Neutrophil (primary cell): ENCODE measurements around the gene ACOT13.

Source experiments
- H3K27ac ChIP-seq: fragments of 200-600 bp; sonication (generic); 2 replicates; pipeline ENCODE4 v1.5.1; 2016; ENCODE audit warnings: mild to moderate bottlenecking, moderate library complexity
- H3K27me3 ChIP-seq: fragments of 200-600 bp; sonication (generic); 2 replicates; pipeline ENCODE4 v1.6.0; 2016; ENCODE audit warnings: mild to moderate bottlenecking
- H3K36me3 ChIP-seq: fragments of 200-600 bp; sonication (generic); 2 replicates; pipeline ENCODE4 v1.5.1; 2017
- H3K4me1 ChIP-seq, 2 experiments: fragments of 200-600 bp in 1 of 2; sonication (generic) in 1 of 2; 1 replicate in 1 of 2; 2 replicates in 1 of 2; pipeline versions ENCODE4 v1.5.1 to v1.6.1; 2013 to 2016; ENCODE audit warnings: low read depth in 1 of 2, low read length in 1 of 2, mild to moderate bottlenecking in 1 of 2, moderate library complexity in 1 of 2; ENCODE audit not compliant: control insufficient read depth in 1 of 2, insufficient read depth in 1 of 2
- H3K4me3 ChIP-seq, 2 experiments: fragments of 200-600 bp in 1 of 2; sonication (generic) in 1 of 2; 1 replicate in 1 of 2; 2 replicates in 1 of 2; pipeline ENCODE4 v1.5.1; 2013 to 2016; ENCODE audit warnings: low read depth in 1 of 2, low read length in 1 of 2, mild to moderate bottlenecking in 1 of 2, moderate library complexity in 1 of 2
- H3K9me3 ChIP-seq: fragments of 200-600 bp; sonication (generic); 2 replicates; pipeline ENCODE4 v1.5.1; 2016
- TF ChIP-seq, protein P1 (sequence below): fragments of 200-600 bp; sonication (generic); IDR thresholded peaks from 2 replicates; pipeline ENCODE4 v1.5.1; 2016; ENCODE audit warnings: antibody characterized with exemption

The ACOT13 gene

DNA sequence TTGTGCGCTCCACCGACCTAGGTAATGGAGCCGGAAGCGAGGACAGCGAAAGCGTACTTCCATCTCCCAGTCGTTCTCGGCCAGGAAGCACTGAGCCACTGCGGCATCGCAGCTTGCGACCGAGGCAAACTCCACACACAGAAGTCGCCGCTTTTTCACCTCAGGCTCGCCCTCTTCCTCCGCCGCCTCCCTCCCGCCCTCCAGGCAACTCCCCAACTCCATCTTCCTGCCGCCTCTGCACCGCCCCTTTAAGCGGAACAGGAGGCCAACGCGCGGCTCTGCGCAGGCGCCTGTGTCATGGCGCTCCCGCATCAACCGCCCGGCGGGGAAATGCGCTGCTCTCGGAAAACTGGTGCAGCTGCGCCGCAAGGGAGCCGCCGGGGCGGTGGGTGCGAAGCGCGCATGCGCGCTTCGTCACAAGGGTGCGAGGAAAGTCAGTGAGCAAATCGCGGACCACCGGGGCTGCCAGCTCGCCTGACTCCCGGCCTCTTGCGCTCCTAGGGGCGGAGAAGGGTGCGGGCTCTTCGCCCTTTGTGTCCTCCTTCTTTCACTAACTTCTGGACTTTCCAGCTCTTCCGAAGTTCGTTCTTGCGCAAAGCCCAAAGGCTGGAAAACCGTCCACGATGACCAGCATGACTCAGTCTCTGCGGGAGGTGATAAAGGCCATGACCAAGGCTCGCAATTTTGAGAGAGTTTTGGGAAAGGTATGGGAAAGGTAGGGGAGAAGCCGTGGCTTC, at the start of gene ACOT13, which contains the start of gene TDP2:
TSS of gene ACOT13 (plus strand) at position 437 of the 737 bp plus-strand sequence. CDS start at position 624, 187 bp downstream.
TSS of gene TDP2 (minus strand) at position 259 of the 737 bp plus-strand sequence. CDS start at position 222, 37 bp downstream.
- TF ChIP-seq, protein P1, sequence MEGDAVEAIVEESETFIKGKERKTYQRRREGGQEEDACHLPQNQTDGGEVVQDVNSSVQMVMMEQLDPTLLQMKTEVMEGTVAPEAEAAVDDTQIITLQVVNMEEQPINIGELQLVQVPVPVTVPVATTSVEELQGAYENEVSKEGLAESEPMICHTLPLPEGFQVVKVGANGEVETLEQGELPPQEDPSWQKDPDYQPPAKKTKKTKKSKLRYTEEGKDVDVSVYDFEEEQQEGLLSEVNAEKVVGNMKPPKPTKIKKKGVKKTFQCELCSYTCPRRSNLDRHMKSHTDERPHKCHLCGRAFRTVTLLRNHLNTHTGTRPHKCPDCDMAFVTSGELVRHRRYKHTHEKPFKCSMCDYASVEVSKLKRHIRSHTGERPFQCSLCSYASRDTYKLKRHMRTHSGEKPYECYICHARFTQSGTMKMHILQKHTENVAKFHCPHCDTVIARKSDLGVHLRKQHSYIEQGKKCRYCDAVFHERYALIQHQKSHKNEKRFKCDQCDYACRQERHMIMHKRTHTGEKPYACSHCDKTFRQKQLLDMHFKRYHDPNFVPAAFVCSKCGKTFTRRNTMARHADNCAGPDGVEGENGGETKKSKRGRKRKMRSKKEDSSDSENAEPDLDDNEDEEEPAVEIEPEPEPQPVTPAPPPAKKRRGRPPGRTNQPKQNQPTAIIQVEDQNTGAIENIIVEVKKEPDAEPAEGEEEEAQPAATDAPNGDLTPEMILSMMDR: peak; percentile 81
- Histone ChIP-seq H3K4me3 (peak within 1 kb of the TSS; percentile 79 to 98), H3K27ac (peak within 1 kb of the TSS; percentile 95), H3K36me3 (peaks cover 31% of the 10 kb centered on the region), H3K9me3 (no peaks in the 10 kb centered on the region), H3K4me1 (peaks cover 33 to 38% of the 10 kb centered on the region in 2 experiments), H3K27me3 (no peaks in the 10 kb centered on the region)

DNA sequence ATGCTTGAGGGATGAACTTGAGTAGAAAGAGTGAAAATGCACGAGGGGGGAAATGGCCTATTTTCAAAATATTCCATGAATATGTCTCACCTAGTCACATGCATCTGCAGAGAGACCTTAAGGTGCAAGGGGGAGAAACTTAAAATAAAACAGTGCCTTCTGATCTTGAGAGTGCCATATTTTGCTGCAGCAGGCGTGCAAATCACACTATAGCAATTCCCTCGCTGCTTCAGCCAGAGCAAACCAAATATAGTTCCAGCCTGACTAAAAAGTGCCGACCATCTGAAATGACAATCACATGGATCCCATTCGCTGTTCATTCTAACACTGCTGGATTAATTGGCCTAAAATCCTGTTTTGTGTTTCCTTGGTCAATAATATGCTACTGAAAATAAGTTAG, 47.2 kb upstream of the ACOT13 start:
- no peak overlapping the region for H3K4me3 ChIP-seq
- peaks cover 14% of the 10 kb centered on the region for H3K27me3 ChIP-seq
- no peaks in the 10 kb centered on the region for H3K4me1 ChIP-seq
- TF ChIP-seq, protein P1: no peak
- H3K36me3 ChIP-seq: no peaks in the 10 kb centered on the region
- H3K9me3 ChIP-seq: no peaks in the 10 kb centered on the region
- no peak overlapping the region for H3K27ac ChIP-seq

DNA sequence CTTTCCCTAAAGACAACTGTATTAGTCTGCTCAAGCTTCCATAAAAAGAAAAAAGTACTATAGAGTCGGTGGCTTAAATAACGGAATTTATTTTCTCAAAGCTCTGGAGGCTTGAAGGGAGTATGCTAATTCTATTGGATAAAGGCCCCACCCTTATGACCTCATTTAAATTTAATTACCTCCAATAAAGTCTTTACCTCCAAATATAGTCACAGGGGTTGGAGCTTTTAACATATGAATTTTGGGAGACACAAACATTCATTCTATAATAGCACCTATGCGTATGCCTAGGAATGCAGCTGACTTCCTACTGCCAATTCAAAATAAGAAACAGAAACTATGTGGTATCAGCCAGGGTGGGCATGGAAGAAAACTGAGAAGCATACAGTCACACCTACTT, 46.2 kb upstream of the ACOT13 start:
- Histone ChIP-seq H3K9me3 (no peaks in the 10 kb centered on the region), H3K36me3 (no peaks in the 10 kb centered on the region), H3K4me1 (no peaks in the 10 kb centered on the region), H3K27me3 (peaks cover 6% of the 10 kb centered on the region), H3K27ac (no peak overlapping the region), H3K4me3 (no peak overlapping the region)
- TF ChIP-seq, protein P1: no peak

DNA sequence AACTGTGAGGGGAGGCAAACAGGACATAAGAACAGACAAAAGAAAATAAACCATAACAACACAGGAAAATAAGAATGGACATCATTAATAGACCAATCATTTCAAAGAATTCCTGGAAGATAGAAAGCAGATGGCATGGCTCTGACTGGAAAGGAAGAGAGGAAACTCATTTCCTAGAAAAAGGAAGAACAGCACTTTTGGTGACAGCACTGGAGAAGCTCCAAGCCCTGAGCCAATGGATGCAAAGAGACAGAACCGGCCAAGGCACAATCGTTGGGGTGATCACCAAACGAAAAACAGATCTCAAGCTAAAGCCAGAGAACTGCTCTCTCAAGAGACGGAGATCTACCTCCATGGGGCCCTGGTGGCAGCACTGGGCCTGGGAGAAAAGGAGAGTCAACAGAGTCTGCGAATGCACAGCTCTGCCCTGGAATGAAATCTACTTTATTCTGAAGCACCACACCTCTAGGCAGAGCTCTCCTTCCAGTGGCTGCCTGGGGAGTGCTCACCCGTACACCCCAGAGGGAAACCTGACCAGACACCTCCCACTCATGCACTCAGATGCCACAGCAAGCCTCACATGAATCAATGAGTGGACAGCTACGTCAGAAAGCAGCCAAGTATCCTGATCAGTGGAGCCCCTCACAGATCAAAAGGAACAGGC, 45.1 kb upstream of the ACOT13 start:
- no peaks in the 10 kb centered on the region for H3K36me3 ChIP-seq
- H3K4me1 ChIP-seq: no peaks in the 10 kb centered on the region
- H3K27ac ChIP-seq: no peak overlapping the region
- TF ChIP-seq, protein P1: no peak
- H3K4me3 ChIP-seq: no peak overlapping the region
- H3K9me3 ChIP-seq: no peaks in the 10 kb centered on the region
- no peaks in the 10 kb centered on the region for H3K27me3 ChIP-seq

DNA sequence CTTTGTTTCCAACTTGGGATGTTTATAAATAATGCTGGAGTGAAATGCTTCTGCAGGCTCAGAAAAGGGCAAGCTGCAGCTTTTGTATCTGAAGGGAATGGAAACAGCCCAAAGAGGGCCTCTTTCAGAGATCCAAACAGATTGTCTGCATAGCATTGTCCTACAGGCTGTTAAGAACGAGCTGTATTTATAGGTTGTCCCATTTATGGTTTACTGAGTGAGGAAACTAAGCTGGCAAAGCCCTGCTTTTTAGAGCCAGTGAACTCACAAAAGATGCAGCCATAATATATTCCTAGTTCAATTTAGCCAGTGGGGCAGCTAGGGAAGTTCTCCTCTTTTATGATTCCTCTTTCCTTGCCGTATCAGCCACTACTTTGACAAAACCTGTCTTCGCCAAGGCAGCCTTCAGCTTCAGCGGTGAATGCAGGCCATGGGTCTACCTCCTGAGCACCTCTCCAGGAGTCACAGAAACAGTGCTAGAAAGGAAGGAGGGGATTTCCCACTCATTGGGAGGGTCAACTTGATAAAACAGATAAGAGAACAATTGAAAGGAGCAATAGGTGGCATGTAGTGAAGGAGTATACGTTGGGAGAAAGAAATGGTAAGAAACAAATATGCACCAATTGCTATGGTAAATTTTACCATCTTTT, 35.9 kb upstream of the ACOT13 start:
- TF ChIP-seq, protein P1: no peak
- Histone ChIP-seq H3K27ac (no peak overlapping the region), H3K9me3 (no peaks in the 10 kb centered on the region), H3K4me1 (no peaks in the 10 kb centered on the region), H3K4me3 (no peak overlapping the region), H3K36me3 (no peaks in the 10 kb centered on the region), H3K27me3 (no peaks in the 10 kb centered on the region)
